AG04450 (cell line): Measurements from ENCODE around the gene EPN3. TPM values are rescaled to one million over a fixed set of nuclear protein-coding genes. Genes with fewer than 3 reads are reported as not detected.

Source experiments
- CTCF ChIA-PET: fragments of 300-600, 350-600 bp; formaldehyde crosslinking; extraction: SDS; loops from one replicate; lab custom pipeline; 2022; ENCODE audit warnings: antibody characterized with exemption, inconsistent platforms; lab: Charles Lee
- POLR2A ChIA-PET: fragments of 350-600 bp; formaldehyde crosslinking; extraction: SDS; loops from one replicate; lab custom pipeline; 2021; ENCODE audit warnings: antibody characterized with exemption, inconsistent platforms; lab: Yijun Ruan, JAX
- DNase-seq: peaks from one replicate; pipeline ENCODE4 v3.0.0-alpha.2; 2011; ENCODE audit warnings: low read depth, low spot score
- H3K27ac ChIP-seq: one replicate; pipeline ENCODE4 v1.5.1; 2012; ENCODE audit warnings: low read depth, low read length, control low read depth
- H3K27me3 ChIP-seq: one replicate; pipeline ENCODE4 v1.6.0; 2012; ENCODE audit warnings: low read length; ENCODE audit not compliant: control insufficient read depth, insufficient read depth
- H3K4me3 ChIP-seq: 2 replicates; pipeline ENCODE4 v1.5.1; 2011; ENCODE audit warnings: mild to moderate bottlenecking, low read depth, low read length, control low read depth
- H3K9me3 ChIP-seq: 2 replicates; pipeline ENCODE4 v1.5.1; 2012; ENCODE audit warnings: low read length; ENCODE audit not compliant: control insufficient read depth, insufficient read depth
- polyA plus RNA-seq: library from polyadenylated mRNA; depleted of rRNA; stranded (reverse); fragments of >200 nt; gene quantifications from 2 replicates; pipeline ENCODE4 v1.2.3, GENCODE V29; 2011
- TF ChIP-seq, protein P1 (sequence below): IDR thresholded peaks from 2 replicates; pipeline ENCODE4 v1.5.1; 2011; ENCODE audit warnings: low read depth, low read length, control low read depth, inconsistent platforms

Gene EPN3
- polyA plus RNA-seq, 1 experiment, result not detected

DNA sequence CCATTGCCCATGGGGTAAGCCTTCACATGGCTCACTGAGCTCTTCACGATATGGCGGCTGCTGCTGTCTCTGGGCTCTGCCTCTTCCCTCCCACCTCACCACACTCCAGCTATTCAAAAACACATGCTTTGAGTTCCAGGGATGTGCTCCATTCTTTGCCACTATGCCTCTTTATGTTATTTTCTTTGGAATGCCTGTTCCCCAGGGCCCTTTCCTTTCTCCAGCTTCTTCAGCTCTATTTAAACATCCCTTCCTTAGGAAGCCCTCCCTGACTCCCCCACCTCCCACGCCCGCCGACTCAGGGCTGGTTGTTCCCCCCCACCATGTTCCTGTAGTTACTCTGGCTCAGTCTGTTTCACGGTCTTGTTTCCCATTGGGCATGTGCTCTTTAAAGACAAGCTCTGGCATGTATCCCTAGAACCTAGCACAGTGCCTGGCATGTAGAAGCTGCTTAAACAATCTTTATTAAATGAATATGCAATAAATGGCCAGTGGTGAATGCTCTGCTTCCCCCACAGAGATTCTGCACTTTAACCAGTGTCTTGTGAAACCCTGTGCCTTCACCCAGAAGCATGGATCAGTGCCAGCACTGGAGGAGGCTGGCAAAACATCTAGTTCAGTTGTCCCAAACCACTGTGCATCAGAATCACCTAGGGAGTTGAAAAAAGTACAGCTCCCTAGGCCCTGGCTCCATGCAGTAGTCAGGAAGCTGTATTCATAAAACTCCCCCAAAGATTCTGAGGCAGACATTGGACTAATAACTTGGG, 17.4 kb upstream of the EPN3 start:
- Histone ChIP-seq H3K4me3 (no peak overlapping the region), H3K27ac (no peak overlapping the region), H3K9me3 (no peaks in the 10 kb centered on the region), H3K27me3 (peaks cover 11% of the 10 kb centered on the region)
- ChIA-PET POLR2A (interaction anchor here (0.7 to 1.0 kb wide), 2 partner anchors 108 to 351 kb away, joined by 3 read pairs; partner anchors contain the start of gene TOB1), CTCF (interaction anchor here (0.6 to 1.0 kb wide), 3 partner anchors 14 to 365 kb away, joined by 3 to 10 read pairs (median 5); partner anchors contain the start of genes PPP1R9B and RSAD1)
- TF ChIP-seq, protein P1, sequence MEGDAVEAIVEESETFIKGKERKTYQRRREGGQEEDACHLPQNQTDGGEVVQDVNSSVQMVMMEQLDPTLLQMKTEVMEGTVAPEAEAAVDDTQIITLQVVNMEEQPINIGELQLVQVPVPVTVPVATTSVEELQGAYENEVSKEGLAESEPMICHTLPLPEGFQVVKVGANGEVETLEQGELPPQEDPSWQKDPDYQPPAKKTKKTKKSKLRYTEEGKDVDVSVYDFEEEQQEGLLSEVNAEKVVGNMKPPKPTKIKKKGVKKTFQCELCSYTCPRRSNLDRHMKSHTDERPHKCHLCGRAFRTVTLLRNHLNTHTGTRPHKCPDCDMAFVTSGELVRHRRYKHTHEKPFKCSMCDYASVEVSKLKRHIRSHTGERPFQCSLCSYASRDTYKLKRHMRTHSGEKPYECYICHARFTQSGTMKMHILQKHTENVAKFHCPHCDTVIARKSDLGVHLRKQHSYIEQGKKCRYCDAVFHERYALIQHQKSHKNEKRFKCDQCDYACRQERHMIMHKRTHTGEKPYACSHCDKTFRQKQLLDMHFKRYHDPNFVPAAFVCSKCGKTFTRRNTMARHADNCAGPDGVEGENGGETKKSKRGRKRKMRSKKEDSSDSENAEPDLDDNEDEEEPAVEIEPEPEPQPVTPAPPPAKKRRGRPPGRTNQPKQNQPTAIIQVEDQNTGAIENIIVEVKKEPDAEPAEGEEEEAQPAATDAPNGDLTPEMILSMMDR, result no peak
- no peak for DNase-seq

DNA sequence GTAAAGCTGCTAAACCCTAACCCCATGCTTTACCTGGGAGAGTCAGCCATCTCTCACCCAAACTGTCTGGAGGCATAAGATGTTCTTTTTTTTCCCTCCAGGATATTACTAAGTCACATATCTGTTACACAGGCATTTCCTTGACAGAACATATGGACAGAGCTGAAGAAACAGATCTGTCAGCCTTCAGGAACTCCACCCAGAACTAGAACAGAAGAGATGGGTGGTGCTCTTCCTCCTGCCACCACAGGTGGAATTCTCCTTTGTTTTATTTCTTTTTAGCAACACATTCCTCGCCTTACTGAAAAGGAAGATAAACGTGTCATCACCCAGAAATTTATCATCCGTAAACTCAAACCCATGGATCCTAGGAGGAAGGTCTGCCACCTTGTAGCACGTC, 15.5 kb upstream of the EPN3 start:
- no peak overlapping the region for H3K4me3 ChIP-seq
- H3K27me3 ChIP-seq, result peaks cover 14% of the 10 kb centered on the region
- POLR2A ChIA-PET, result no interaction called here
- CTCF ChIA-PET, result no interaction called here
- no peak for DNase-seq
- TF ChIP-seq, protein P1, result no peak
- no peaks in the 10 kb centered on the region for H3K9me3 ChIP-seq
- no peak overlapping the region for H3K27ac ChIP-seq

DNA sequence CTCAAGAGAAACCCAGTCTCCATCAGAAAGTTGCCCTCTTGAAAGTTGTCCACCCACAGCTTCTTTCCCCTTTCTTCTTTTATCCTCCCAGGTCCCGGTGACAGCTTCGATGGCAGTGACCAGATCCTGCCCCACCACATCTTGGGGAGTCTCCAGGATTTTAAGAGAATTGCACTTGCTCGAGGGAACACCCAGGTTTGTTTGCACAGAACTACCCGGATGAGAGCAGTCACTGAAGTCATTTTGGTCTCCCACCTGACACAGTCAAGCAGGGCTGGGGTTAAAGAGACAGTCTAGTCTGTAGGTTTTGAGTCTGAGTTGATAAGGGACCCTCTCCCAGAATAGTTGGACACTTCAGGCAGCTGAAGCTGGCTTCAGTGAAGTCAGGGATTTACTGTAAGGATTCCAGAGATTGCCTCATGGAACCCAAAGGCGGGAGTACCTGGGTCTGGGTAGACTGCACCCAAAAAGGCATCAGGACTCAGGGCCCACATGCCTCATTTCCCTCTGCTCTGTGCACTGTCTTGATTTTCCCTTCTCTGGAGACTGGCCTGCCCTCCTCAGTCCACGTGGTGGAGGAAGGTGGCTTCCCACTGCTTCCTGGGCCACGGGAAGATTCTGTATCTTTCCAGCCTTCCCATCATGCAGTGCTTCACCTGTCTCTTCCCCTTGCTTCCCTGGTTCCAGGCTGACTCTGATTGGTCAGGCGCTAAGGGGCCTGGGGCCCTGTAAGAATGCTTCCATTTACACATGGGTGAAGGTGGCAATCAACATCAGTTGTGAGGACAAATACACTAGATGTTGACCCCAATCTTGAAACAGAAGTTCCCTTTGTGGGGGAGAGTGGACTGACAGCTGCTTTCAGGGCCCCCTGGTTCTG, 14.8 kb upstream of the EPN3 start:
- H3K27ac ChIP-seq, result no peak overlapping the region
- no peak overlapping the region for H3K4me3 ChIP-seq
- no peak for DNase-seq
- TF ChIP-seq, protein P1, result no peak
- POLR2A ChIA-PET, result no interaction called here
- peaks cover 16% of the 10 kb centered on the region for H3K27me3 ChIP-seq
- no peaks in the 10 kb centered on the region for H3K9me3 ChIP-seq
- CTCF ChIA-PET, result no interaction called here

DNA sequence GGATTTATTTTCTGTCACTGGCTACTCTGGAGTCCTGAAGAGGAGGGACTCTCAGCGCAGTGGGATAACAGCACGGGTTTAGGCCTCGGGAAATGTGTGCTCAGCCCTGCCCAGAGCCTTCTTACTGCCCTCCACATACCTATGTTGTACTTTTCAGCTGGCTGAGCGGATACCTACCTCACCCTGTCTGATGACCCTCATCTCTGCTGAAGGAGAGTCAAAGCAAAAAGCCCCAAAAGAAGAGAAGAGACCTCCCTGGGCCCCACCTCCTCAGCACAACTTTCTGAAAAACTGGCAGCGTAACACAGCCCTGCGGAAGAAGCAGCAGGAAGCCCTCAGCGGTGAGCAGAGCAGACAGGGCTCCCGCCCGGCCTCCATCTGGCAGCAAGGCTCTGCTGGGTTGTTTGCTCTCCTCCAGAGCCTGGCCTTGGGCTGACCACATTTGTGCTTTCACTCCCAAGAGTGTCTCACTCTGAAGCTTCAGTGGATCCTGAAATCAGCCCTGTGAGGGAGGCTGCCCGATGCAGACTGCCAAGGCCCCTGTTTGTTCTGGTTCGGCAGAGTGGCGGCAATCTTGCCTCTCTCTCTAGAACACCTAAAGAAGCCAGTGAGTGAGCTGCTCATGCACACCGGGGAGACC, 14.0 kb upstream of the EPN3 start:
- TF ChIP-seq, protein P1, result no peak
- POLR2A ChIA-PET, result no interaction called here
- Histone ChIP-seq H3K27ac (no peak overlapping the region), H3K9me3 (no peaks in the 10 kb centered on the region), H3K27me3 (peaks cover 22% of the 10 kb centered on the region), H3K4me3 (no peak overlapping the region)
- CTCF ChIA-PET, result no interaction called here
- no peak for DNase-seq
